G401.6 (cell line): ENCODE data around the gene VPS51.

Experiments used
- FAIRE-seq: peaks from 2 replicates; lab custom pipeline; 2012; peaks lifted over from hg19 to GRCh38; lab: Jason Lieb, UNC

The VPS51 gene

DNA sequence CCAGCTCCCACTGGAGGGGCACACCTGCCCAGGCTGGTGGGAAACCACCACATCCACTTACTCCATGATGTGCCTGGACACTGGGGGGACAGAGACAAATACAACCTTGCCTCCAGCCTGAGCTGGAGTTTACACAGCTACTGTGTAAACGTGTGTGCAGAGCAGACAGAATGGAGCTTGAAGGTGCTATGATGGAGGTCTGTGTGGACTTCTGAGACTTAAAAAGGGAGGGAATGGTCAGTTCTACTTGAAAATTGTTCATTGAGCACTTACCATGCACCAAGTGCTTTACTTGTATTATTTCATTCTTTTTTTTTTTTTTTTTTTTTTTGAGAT, 23.4 kb upstream of the VPS51 start:
- no peak for FAIRE-seq

DNA sequence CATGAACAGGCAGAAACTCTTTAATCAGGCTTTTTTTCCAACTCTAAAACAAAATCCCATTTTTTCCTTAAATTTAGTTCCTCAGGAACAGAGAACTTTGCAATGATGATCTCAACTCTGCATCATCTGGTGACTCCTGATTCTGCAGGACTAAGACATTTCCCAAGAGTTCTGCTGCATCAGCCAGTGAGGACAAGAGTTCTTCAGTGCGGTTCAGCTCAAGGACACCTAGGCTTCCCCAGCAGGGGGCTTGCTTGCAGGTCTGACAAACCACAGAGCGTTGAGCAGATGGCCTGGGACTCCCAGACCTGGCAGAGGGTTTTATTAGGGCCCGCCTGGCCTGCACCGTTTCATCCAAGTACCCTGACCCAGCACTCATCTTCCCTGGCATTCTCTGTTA, 18.6 kb upstream of the VPS51 start:
- FAIRE-seq: no peak

DNA sequence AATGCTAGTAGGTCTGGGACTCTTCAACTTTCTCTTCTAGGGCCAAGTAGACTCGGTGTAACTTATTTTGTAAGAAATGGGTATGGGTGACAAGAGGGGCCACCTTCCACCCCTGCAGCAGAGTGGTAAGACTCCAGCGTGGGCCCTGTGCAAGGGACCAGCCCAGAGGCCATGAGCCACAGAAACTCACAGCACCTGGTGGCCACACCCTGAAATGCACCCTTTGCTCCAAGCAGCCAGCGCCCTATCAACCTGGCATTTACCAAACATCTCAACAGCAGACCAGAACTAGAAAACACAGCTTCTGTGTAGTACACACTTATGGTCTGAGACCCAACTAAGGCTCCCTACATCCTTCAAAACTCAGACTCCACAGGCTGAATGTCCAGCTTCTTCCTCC, 17.9 kb upstream of the VPS51 start:
- FAIRE-seq: no peak

DNA sequence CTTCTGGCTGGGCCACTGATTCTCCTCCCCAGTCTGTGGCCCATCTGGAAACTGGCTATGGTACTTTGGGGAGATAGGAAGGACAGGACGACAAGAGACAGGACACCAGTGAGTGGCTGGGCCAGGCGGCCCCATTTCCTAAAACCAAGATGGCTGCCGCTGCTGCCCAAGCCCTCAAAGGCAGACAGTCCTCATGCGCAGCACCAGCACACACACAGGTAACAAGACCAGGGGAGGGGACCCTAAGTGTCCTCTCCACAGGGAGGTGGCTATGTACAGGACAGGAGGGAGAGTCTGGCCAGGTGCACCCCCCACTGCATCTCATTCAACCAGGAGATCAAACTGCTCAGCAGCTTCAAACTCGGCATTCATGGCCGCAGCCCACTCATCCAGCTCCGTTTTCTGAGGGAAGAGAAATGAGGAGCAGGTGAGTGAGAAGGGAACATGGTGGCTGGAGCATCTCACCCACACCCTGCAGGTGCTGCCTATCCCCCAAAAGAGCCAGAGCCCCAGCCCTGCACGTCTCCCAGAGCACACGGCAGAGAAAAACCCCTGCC, 17.1 kb upstream of the VPS51 start:
- FAIRE-seq: no peak

DNA sequence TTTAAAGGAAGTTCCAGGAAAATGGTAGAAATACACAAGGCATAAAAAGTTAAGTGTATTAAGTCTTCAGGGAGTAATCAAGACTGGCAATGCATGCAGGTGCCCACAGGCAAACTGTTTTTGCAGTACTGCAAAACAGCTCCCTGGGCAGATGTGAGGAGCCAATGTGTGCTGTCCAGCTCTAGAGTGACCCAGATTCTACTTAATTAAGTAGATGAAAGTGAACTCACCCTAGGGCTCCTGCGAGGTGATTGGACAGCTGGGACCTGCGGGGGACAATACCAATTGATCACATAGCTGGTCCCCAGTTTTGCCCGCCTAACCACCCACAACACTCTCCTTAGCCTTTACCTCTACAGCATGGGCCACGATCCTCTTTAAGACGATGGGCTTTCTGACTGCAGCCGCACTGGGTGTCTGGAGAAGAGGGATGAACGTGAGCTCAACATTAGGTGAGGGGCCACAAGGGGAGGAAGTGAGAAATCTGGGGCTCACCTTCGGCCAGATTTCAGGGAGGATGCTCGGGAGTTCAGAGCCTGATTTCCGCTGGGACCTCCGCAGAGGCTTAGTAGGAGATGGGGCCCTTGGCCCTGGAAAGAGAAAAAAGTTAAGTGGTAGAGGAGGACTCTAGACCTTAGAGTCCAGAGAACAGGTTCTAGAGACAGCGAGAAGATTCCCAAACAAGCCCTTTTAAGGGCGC, 12.7 kb upstream of the VPS51 start:
- no peak for FAIRE-seq

DNA sequence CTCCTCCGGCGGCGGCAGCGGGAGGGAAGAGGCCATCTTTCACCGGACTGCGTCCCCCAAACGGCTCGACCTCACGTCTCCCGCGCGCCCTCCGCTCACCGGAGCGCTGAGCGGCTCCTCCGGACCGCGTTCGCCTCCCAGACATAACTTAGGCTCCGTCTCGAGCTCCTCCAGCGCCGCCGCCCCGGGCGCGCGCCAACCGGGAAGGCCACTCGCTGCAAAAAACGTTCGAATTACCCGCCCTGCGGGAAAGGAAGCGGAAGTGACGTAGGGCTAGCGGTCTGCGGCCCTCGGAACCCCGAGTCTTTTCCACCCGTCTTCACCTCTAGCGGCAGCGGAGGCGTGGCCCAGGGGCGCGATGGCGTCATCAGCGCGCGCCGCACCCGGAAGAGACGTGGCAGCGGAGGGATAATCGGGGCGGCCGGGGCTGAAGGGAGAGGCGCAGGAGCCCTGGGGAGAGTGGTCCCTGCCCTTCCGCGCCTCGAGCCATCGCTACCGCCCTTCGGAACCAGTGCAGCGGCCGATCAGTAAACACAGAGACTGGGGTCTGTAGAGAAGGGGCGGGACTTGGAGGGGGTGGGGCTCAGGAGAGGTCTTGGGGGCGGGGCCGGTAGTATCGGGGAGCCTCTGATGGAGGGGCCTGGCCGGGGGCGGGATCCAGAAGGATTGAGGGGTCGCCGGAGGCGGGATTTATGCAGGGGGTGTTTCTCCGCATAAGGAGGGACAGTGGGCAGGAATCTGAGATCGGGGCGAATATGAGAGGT, 12.0 kb upstream of the VPS51 start, which contains the start of the genes CDCA5 and ZFPL1:
TSS of gene CDCA5 (minus strand) at position 207 of the 764 bp plus-strand sequence. CDS start at position 145, 62 bp downstream.
TSS of gene ZFPL1 (plus strand) at position 389 of the 764 bp plus-strand sequence. CDS start 477 bp downstream, outside the sequence.
- peak; percentile 49 for FAIRE-seq

DNA sequence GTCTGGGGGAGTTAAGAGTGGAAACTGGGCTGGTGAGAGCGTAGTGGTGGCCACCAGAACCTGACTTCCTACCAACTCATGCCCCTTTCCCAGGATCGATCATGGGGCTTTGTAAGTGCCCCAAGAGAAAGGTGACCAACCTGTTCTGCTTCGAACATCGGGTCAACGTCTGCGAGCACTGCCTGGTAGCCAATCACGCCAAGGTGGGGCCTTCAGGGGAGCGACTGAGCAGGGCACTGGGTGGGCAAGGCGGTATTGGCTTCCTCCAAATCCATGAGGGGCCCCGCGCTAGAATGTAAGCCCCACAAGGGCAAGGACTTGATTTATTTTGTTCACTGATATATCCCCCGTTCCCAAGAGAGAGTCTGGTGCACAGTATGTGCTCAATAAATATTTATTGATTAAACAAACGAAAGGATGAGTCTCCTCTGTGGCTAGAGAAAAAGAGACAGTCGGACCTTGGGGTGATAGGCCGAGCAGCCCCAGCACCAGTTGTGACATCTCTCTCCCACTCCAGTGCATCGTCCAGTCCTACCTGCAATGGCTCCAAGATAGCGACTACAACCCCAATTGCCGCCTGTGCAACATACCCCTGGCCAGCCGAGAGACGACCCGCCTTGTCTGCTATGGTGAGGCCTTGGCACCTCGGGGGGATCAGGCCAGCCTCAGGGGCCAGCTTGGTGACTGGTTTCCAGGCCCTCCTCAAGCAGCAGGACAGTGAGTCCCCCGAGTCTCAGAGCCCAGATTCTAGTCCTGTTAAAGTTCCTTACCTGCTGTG, 11.2 kb upstream of the VPS51 start:
- no peak for FAIRE-seq

DNA sequence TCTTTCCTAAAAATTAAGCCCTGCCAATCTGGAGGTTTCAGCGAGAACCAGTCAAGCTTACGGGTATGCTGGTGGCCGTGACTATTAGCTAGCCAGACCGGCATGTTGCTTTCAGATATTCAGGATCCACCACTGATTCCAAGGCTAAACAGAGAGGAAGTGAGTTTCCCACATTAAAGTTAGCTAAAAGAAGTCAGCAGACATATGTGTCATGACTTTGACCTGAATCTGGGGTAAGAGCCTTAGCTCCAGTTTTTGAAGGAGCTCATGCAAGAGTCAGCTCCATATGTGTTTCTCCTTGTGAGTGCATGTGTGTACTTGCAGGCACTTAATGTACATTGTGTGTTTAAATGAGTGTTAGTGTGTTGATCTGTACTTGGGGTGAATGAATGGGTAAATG, 10.6 kb upstream of the VPS51 start:
- no peak for FAIRE-seq

DNA sequence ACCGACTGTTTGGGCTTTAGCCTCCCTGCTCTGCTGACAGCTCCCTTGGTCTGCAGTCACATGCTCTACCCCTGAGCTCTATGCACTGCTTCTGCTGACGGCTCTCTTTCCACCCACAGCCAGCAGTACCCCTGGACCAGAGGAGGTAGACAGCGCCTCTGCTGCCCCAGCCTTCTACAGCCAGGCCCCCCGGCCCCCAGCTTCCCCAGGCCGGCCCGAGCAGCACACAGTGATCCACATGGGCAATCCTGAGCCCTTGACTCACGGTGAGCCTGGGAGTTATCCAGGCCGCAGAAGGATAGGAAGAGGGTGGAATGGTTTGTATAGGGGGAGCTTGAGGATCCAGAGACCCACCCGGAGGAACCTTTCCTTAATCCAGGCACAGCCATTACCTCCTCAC, 9.2 kb upstream of the VPS51 start:
- FAIRE-seq: no peak

DNA sequence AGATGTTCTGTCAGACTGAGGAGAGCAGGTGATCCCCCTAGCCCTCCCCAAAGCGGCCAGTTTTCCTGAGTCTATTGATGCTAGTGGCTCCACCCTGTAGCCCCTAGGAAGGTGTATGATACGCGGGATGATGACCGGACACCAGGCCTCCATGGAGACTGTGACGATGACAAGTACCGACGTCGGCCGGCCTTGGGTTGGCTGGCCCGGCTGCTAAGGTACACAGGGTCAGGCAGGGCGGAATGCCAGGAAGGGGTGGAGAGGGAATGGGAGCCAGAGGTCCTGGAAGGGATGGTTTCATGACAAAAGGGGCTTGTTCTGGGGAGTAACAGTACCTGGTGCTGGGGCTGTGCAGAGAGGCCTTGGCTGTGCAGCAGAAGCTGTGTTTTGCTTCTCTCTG, 8.8 kb upstream of the VPS51 start:
- FAIRE-seq: no peak

DNA sequence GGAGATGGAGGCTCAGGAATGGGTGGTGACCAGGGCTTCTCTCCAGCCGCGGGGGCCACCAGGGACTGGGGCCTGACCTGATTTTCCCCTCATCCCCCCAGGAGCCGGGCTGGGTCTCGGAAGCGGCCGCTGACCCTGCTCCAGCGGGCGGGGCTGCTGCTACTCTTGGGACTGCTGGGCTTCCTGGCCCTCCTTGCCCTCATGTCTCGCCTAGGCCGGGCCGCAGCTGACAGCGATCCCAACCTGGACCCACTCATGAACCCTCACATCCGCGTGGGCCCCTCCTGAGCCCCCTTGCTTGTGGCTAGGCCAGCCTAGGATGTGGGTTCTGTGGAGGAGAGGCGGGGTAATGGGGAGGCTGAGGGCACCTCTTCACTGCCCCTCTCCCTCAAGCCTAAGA, 8.2 kb upstream of the VPS51 start:
- no peak for FAIRE-seq

DNA sequence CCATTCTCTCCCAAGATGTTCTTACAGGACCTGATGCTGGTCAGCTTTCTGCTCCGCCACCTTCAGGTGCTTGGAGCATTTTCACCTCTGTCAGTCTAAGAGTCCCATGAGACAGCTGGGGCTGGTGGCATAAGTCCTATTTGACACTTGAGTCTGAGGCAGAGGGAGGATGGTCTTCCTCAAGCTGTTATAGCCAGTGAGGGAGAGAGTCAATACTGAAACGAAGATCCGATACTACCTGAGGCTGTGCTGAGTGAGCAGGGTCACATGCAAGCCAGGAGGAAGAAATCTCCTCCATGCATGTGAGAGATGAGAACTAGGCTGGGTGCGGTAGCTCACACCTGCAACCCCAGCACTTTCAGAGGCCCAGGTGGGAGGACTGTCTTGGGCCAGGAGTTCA, 6.4 kb upstream of the VPS51 start:
- FAIRE-seq: no peak

DNA sequence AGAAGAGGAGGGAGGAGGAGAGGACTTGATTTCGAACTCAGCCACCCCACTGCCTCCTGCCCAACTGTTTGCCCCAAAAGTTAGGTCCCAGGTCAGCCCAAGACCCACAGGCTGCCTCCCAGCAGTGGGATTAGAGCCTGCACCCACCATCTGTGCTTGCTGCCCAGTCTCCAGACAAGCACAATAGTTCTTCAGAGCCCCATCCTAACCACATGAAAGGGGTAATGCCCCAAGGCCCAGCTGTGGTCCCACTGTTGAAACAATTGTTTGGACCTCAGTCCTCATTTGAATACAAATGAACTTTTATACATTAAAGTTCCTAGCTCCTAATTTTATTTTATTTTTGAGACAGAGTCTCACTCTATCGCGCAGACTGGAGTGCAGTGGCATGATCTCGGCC, 5.4 kb upstream of the VPS51 start:
- no peak for FAIRE-seq

DNA sequence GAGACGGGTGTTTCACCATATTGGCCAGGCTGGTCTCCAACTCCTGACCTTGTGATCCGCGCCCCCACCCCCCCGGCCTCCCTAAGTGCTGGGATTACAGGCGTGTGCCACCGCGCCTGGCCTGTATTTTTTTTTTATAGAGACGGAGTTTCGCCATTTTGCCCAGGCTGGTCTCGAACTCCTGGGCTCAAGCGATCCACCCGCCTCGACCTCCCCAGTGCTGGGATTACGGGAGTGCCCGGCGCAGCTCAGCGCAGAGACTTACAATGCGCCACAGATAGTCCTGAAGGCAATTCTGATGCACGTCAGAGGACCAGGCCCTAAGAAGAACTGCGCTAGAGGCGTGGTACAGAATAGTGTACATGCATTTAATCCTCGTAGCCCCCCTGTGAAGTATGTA, 587 bp upstream of the VPS51 start:
- no peak for FAIRE-seq

DNA sequence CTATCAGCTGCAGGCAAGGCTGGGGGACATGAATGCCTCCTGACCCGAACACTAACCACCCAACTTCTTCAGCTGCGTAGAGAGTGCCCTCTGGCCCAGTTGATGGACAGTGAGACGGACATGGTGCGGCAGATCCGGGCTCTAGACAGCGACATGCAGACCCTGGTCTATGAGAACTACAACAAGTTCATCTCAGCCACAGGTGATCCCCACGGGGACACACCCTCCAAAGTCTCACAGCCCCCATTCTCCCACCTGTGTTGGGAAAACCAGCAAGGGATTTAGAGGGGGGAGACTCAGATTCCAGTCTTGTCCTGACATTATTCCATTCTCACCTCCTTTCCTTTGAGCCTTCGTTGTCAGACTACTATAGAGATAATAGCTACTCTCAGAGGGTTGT, 912 bp downstream of the VPS51 start:
- no peak for FAIRE-seq

DNA sequence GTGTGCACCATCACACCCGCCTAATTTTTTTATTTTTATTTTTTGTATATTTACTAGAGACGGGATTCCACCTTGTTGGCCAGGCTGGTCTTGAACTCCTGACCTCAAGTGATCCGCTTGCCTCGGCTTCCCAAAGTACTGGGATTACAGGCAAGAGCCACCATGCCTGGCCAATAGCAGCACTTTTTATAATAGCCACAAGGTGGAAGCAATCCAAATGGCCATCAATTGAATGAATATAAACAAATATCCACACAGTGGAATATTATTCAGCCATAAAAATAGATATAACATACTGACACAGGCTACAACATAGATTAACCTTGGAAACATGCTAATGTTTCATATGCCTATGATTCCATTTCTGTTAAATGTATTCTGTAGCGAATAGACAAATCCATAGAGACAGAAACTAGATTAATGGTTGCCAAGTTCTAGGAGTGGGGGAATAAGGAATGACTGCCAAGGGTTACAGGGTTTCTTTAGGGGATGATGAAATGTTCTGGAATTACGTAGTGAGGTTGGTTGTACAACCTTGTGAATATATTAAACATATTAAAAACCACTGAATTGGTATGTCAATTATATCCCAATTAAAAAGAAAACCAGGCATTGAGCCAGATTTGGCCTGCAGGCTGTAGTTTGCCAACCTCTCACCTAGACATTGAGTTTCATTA, 4.8 kb downstream of the VPS51 start:
- FAIRE-seq: no peak

DNA sequence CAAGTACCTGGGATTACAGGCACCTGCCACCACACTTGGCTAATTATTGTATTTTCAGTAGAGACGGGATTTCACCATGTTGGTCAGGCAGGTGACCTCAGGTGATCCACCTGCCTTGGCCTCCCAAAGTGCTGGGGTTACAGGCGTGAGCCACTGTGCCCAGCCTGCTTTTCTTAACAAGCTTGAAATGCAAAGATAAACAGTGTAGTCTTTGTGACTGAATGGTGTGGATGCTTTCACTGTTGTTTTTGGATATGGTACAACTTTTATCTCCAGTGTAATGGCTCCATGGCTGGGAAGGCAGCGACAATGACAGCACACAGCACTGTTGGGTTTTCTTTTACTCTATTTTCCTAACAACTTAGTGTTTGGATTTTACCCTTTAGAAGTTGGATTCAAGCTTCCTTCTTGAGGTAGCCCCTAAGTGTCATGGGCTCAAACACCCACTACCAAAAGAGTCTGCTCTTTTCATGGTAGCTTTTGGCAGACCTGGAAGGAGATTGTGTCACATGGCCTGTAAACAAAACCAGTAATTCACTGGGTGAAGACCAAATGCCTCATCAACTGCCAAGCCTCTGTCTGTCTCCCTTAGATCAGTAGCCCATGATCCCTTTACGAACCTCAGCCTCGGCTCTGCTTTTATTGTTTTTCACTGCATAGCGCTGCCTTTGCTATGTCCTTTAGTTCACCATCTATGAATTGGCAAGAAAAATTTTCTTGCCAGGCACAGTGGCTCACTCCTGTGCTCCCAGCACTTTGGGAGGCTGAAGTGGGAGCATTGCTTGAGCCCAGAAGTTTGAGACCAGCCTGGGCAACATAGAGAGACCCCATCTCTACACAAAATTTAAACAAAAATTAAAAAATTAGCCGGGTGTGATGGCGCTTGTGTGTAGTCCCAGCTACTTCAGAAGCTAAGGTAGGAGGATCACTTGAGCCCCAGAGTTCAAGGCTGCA, 6.4 kb downstream of the VPS51 start:
- FAIRE-seq: no peak

DNA sequence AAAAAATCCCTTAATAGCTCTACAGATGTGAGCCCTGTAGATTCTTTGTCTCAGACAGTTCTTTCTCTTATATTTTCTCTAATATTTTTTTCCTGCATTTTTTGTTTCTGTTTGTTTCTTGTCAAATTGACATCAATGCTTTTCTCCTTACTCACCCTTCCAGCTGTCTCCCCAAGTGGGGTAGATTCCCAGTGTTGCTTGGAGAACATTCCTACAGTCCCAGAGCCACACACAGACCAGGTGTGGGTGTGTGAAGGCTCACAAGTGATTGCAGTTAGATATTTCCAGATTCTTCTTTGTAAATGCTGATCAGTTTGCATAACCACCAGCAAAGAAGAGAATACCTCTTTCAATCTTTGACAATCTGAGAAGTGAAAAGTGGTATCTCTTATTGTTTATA, 7.5 kb downstream of the VPS51 start:
- no peak for FAIRE-seq

DNA sequence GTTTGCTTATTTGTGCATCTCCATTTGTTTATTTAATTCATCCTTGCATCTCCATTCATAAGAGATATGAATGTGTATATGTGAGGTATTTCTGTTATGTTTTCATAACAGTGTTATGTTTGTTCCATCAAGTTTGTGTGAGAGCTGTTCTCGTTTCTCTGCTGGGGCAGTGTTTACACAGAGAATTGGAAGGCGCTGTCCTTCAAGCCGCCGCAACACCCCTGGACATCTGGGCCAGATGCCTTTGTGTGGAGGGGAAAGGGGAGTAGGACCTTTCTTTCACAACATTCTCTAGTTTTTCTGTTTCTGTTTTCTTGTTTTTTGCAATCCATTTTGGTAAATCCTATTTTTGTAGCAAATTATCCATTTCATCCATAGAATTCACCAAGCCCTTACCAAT, 8.6 kb downstream of the VPS51 start:
- FAIRE-seq: no peak

DNA sequence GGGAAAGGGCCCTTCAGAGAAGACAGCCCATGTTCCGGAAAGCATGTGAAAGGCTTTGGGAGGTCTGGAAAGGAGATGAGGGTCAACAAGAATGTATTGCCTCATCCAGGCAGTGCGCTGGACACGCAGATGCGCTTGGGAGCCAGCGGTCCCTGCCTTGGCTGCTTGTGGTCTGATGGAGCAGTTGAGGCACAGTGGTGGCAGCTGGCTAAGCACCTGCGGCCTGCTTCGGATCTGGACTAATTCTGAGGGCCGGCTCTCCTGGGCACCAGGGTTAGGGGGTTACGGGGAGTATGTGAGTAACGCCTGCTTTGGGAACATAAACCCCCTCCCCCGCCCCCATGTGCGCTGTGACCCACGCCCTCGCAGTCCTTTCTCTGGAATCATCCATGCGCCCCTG, 11.1 kb downstream of the VPS51 start:
- no peak for FAIRE-seq
